DND-41 (cell line): ENCODE results near the gene PLA2G4E.

Experiments
- ATAC-seq: fragments of 200-7000 bp; cut with Tn5 transposase; 3 replicates; pipeline ENCODE4 v1.9.1; 2021; ENCODE audit warnings: low read depth; ENCODE audit not compliant: insufficient read depth
- DNase-seq: peaks from one replicate; pipeline ENCODE4 v3.0.0-alpha.2; 2020
- H2AFZ ChIP-seq: 2 replicates; pipeline ENCODE4 v1.6.0; 2012; ENCODE audit warnings: low read depth, low read length
- H3K27ac ChIP-seq: 2 replicates; pipeline ENCODE4 v1.5.1; 2012; ENCODE audit warnings: low read length, inconsistent platforms
- H3K27me3 ChIP-seq: fragments of 200-600 bp; sonication (generic); 2 replicates; pipeline ENCODE4 v1.6.0; 2012; ENCODE audit warnings: low read length, mild to moderate bottlenecking, inconsistent platforms; ENCODE audit not compliant: insufficient read depth, poor library complexity
- H3K36me3 ChIP-seq: 2 replicates; pipeline ENCODE4 v1.5.1; 2012; ENCODE audit warnings: low read length, inconsistent platforms; ENCODE audit not compliant: insufficient read depth
- H3K4me1 ChIP-seq: 2 replicates; pipeline ENCODE4 v1.5.1; 2012; ENCODE audit warnings: mild to moderate bottlenecking, low read length; ENCODE audit not compliant: insufficient read depth
- H3K4me2 ChIP-seq: 2 replicates; pipeline ENCODE4 v1.6.0; 2012; ENCODE audit warnings: mild to moderate bottlenecking, moderate library complexity, low read length, inconsistent platforms; ENCODE audit not compliant: insufficient read depth
- H3K4me3 ChIP-seq, 2 experiments: fragments of 200-600 bp in 1 of 2; shearing (Covaris generic) in 1 of 2; 2 replicates each; pipeline ENCODE4 v1.5.1; 2012 to 2016; ENCODE audit warnings: inconsistent platforms in 2 of 2, low read length in 2 of 2, mild to moderate bottlenecking in 2 of 2, low read depth in 1 of 2, moderate library complexity in 1 of 2
- H3K79me2 ChIP-seq: 2 replicates; pipeline ENCODE4 v1.6.0; 2012; ENCODE audit warnings: low read length, inconsistent platforms; ENCODE audit not compliant: insufficient read depth
- H3K9ac ChIP-seq: 2 replicates; pipeline ENCODE4 v1.6.0; 2012; ENCODE audit warnings: low read depth, mild to moderate bottlenecking, inconsistent platforms, low read length, moderate library complexity
- H3K9me3 ChIP-seq: 2 replicates; pipeline ENCODE4 v1.5.1; 2012; ENCODE audit warnings: low read length, moderate library complexity, mild to moderate bottlenecking, inconsistent platforms; ENCODE audit not compliant: insufficient read depth, severe bottlenecking
- H4K20me1 ChIP-seq: 2 replicates; pipeline ENCODE4 v1.6.0; 2012; ENCODE audit warnings: low read length; ENCODE audit not compliant: insufficient read depth
- CTCF ChIP-seq: IDR thresholded peaks from 2 replicates; pipeline ENCODE4 v1.5.1; 2012; ENCODE audit warnings: borderline replicate concordance, low read length, moderate library complexity, mild to moderate bottlenecking; ENCODE audit not compliant: poor library complexity, severe bottlenecking; ENCODE audit errors: extremely low read depth
- EZH2 ChIP-seq: IDR thresholded peaks from 3 replicates; pipeline ENCODE4 v1.6.1; 2012; ENCODE audit warnings: borderline replicate concordance, low read depth, mild to moderate bottlenecking, moderate library complexity, low read length, inconsistent platforms; ENCODE audit not compliant: severe bottlenecking

PLA2G4E gene

GRCh38 chr15:42062284-42062806, 41.5 kb upstream of the PLA2G4E start:
- Histone ChIP-seq H3K36me3 (no peaks in the 10 kb centered on the region), H3K9ac (no peak overlapping the region), H3K4me3 (no peak overlapping the region), H3K4me2 (no peak overlapping the region), H3K27ac (no peak overlapping the region), H3K4me1 (no peaks in the 10 kb centered on the region), H3K27me3 (peaks cover 1% of the 10 kb centered on the region), H3K9me3 (no peaks in the 10 kb centered on the region), H2AFZ (no peak overlapping the region), H3K79me2 (no peaks in the 10 kb centered on the region), H4K20me1 (no peaks in the 10 kb centered on the region)
- ATAC-seq, result no peak
- DNase-seq, result no peak
- TF ChIP-seq EZH2, result no peak
- no peak for TF ChIP-seq CTCF

GRCh38 chr15:42060797-42061196, 40.0 kb upstream of the PLA2G4E start:
- DNase-seq (no peak), ATAC-seq (no peak)
- no peaks in the 10 kb centered on the region for H3K9me3 ChIP-seq
- no peaks in the 10 kb centered on the region for H3K36me3 ChIP-seq
- H4K20me1 ChIP-seq, result no peaks in the 10 kb centered on the region
- no peak overlapping the region for H3K27ac ChIP-seq
- TF ChIP-seq CTCF, result no peak
- no peak for TF ChIP-seq EZH2
- no peak overlapping the region for H2AFZ ChIP-seq
- no peak overlapping the region for H3K4me2 ChIP-seq
- peaks cover 17% of the 10 kb centered on the region for H3K27me3 ChIP-seq
- no peak overlapping the region for H3K9ac ChIP-seq
- no peak overlapping the region for H3K4me3 ChIP-seq
- H3K4me1 ChIP-seq, result no peaks in the 10 kb centered on the region
- no peaks in the 10 kb centered on the region for H3K79me2 ChIP-seq

GRCh38 chr15:42060477-42060763, 39.6 kb upstream of the PLA2G4E start:
- Histone ChIP-seq H3K9me3 (no peaks in the 10 kb centered on the region), H2AFZ (no peak overlapping the region), H3K4me1 (no peaks in the 10 kb centered on the region), H3K27ac (no peak overlapping the region), H3K9ac (no peak overlapping the region), H3K27me3 (peaks cover 18% of the 10 kb centered on the region), H3K4me2 (no peak overlapping the region), H4K20me1 (no peaks in the 10 kb centered on the region), H3K4me3 (no peak overlapping the region), H3K79me2 (no peaks in the 10 kb centered on the region), H3K36me3 (no peaks in the 10 kb centered on the region)
- no peak for TF ChIP-seq CTCF
- no peak for TF ChIP-seq EZH2
- DNase-seq (no peak), ATAC-seq (no peak)
